ENCODE results near the gene OTOS.

OTOS gene

DNA sequence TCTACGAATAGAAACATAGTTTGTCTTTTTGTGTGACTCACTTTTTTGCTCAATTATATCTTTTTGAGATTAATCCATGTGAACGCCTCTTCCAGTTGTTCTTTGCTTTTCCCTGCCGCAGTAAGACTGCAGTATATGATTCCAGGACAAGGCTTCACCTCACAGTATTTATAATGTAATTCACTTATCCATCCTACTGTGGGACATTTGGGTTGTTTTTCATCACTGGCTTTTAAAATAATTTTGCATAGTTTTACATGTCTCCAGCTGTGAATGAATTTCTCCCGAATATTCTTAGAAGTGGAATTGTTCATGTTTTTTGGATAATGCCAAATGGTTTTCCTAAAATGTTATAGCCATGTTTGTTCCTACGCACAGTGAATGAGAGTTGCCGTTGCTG is 26.2 kb downstream of the OTOS start:
- DNase-seq (ENCODE audit: low spot score), result no peak

DNA sequence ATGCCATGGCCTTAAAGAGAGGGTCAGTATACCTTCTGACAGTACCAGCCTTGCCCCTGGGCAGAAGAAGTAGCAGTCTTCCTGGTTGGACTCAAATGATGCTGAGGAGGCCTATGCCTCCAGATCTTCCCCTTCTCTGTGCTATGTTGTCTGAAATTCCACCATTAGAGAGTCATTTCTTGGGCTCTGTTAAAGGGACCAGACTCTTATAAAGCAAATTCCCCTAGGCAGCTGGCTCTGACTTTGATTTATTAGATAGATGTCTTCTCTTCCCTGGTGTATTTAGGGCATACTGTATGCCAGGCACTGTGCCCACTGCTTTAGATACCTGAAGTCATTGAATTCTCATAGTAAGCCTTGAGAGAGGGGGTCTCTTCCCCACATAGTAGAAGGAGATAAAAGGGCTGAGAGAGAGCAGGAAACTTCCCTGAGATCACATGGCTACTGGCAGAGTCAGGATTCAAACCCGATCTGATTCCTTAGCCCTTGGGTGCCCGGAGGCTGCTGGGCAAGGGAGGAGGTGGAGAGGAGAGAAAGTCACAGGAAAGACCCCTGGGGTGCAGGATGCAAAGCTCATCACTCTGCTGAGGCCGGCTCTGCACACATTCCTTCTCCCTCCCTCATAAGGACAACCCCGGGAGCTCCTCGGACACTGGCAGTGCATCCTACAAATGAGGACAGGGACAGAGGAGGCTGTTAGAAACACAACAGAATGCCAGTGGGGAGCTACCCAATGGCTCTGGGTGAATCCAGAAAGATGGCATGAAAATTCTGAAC is 27.4 kb downstream of the OTOS start:
- no peak for DNase-seq (ENCODE audit: low spot score)

DNA sequence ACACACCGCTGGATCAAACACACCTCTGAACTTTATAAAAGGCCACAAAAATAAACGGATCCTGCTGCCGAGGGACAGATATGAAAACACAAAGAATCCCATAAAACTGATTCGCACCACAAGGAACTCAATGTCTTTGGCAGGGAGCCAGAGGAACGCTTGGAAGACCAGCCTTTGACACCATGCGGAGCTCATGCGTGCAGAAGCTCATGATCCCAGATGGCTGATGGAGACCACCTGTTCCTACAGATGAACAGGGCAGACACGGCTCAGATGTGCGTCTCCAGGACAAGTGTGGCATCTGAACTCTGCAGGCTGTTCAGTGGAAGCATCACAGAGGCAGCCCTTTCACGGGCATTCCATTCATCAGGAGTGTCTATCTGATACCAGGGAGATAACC is 29.2 kb downstream of the OTOS start:
- peak; percentile 9 for DNase-seq (ENCODE audit: low spot score)

DNA sequence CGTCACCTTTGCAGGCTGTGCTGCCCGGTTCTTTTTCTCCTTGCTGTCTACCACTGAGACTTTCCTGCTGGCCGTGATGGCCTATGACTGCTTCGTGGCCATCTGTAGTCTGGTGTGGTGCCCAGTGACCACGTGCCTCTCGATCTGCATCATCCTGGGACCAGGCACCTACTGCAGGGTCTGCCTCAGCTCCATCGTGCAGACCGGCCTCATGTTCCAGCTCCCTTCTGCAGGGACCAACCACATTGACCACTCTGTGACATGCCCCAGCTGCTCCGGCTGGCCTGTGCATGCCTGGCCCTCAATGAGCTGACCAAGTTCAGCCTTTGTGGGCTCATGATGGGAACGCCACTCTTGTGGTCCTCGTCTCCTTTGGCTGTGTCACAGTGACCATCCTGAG is 31.1 kb downstream of the OTOS start:
- DNase-seq (ENCODE audit: low spot score), result peak; percentile 5

DNA sequence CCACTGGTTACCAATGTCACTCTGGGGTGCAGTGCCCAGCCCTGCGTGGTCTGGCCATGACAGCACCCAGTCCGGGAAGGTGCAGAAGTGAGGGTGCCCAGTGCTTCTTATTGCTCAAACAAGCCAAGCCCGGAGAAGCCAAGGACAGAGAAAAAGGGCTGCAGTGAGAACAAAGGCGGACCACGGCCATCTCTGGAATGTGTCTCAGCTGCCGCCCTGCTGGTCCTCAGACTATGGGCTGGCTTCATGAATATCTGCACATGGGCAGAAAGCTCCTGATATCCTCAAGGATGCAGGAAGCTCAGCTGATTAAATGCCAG is 33.0 kb downstream of the OTOS start:
- peak; percentile 9 for DNase-seq (ENCODE audit: low spot score)

DNA sequence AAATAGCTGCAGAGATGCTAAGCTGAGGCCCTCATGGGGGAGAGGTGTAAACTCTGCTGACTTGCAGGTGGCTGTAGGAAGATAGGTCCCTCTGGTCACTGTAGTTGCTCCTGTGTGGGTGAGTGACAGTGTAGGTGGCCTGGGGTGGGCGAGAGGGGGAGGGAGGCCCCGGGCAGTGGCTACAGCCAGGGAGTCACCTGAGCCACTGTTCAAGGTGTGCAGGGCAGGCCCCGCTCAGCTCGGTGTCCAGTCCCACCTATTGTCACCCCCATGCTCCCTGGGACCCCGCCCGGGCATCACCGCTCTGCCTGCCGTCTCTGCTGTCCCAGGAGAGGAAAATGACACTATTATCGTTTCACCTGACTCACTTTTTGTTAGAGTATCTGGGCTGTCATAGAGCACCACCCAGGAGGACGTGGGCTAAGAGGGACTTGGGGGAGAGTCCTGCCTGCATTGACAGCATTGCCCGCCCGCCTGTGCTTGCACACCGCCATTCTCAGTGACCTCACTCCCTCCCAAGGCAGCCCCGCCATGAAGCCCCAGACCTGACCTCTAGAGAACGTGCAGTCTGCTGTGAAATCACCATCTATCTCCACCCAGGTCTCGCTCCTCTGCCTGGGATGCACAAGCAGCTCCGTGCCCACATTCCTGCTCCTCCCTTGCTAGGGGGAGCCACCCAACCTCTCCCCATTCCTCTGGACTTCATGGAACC is 33.5 kb downstream of the OTOS start:
- no peak for DNase-seq (ENCODE audit: low spot score)

DNA sequence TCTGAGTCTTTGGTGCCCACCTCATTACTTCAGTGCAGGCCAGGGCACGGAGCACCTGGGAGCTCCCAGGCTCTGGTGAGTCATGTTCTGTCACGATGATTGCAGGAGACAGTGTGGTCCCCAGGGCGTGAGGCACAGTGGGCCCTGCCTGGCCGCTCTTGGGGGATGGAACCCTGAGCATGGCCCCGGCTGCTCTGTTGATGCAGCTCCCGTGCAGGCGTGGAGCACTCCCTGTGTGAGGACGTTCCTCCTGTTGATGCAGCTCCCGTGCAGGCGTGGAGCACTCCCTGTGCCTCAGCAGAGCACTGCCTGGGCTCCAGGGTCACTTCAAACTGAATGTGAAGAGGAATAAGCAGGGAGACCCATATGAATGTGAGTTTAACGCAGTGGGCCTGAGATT is 34.5 kb downstream of the OTOS start:
- DNase-seq (ENCODE audit: low spot score), result no peak

DNA sequence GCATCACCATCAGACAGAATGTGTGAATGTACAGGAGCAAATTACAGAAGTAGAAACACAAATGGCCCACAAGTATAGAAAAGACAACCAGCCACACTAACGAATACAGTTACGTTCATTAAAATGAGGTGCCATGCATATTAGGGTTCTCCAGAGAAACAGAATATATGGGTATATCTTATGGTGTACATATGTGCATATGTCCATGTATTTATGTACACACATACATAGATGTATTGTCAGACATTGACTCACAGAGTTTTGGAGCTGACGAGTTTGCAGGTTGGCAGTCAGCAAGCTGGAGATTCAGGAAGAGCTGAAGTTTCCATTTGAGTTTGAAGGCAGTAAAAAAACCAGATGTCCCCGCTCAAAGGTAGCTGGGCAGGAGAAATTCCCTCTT is 37.3 kb downstream of the OTOS start:
- no peak for DNase-seq (ENCODE audit: low spot score)

DNA sequence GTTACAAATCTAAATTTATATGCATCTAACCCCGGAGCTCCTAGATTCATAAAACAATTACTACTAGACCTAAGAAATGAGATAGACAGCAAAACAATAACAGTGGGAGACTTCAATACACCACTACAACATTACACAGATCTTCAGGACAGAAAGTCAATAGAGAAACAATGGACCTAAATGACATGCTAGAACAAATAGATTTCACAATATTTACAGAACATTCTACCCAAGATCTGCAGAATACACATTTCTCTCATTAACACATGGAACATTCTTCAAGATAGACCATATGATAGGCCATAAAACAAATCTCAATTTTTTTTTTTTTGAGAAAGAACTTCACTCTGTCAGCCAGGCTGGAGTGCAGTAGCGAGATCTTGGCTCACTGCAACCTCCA is 42.1 kb downstream of the OTOS start:
- no peak for DNase-seq (ENCODE audit: low spot score)

DNA sequence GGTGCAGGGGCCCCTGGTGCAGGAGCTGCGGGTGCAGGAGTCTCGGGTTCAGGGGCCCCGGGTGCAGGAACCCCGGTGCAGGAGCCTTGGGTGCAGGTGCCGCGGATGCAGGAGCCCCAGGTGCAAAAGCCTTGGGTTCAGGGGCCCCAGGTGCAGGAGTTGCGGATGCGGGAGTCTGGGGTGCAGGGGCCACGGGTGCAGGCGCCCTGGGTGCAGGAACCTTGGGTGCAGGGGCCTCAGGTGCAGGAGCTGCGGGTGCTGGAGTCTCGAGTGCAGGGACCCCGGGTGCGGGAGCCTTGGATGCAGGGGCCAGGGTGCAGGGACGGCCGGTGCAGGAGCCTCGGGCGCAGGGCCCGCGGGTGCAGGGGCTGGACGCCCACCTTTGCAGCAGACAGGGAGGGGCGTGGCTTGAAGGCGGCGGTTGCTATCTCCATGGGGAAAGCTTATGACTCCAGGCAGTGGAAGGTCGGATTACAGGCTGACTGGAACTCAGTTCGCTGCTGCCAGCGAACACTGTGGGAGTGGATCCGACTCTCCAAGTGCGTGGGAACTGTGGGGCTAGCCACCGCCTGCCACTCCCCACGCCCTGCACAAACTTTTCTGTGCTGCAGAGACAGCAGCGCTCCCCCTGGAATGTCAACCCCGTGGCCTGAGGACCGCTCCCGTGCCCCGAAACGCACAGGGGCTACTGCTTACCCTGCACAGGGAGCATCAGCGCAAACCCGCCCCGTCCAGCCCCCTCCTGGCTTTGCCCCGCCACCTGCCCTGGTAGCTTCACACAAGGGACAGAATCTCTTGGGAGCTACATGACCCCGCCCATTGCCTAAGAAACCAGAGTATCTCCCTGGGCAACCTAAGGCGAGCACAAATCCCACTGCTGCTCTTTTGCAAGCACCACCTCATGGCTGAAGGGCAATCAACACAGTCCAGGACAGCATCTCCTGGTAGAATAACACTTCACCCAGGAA is 44.6 kb downstream of the OTOS start:
- DNase-seq (ENCODE audit: low spot score), result no peak

DNA sequence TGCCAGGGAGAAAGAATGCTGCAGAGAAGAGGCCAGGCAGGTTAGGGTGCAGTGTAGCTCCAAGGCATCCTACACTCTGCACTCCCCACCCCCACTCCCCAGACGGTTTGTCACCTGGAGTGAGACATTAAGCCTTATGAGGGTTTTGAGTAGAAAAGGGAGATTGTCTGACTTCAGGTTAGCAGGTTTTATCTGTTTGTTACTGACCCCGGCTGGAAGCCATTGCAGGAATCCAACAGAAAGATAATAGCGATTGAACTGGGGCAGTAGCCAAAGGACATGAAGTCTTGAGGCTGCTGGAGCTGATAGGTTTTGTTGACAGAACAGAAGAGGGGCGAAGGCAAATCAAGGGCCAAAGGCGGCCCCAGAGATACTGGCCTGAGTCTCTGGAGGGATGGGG is 51.2 kb downstream of the OTOS start:
- DNase-seq (ENCODE audit: low spot score), result no peak
